ENCODE results near the gene SYCE3.
"Not testable (repeated sequence)": the region's sequence is repeated elsewhere in the genome, so short reads cannot be mapped to it uniquely, and the experiment has no call there.

The SYCE3 gene

GRCh38 chr22:50523458-50523805, 39.3 kb downstream of the SYCE3 start:
- DNase-seq (ENCODE audit: insufficient read length, low spot score) (no peak), FAIRE-seq (no peak)
- no peak for TF ChIP-seq POLR2A (IDR thresholded peaks at IDR 0.05; ENCODE audit: low read depth, low read length)

GRCh38 chr22:50522806-50523438, 39.8 kb downstream of the SYCE3 start:
- TF ChIP-seq POLR2A (IDR thresholded peaks at IDR 0.05; ENCODE audit: low read depth, low read length): no peak
- FAIRE-seq (no peak), DNase-seq (ENCODE audit: insufficient read length, low spot score) (no peak)

GRCh38 chr22:50522208-50522805, 40.4 kb downstream of the SYCE3 start:
- FAIRE-seq (no peak), DNase-seq (ENCODE audit: insufficient read length, low spot score) (no peak)
- TF ChIP-seq POLR2A (IDR thresholded peaks at IDR 0.05; ENCODE audit: low read depth, low read length): no peak

GRCh38 chr22:50521710-50522109, 41.0 kb downstream of the SYCE3 start:
- TF ChIP-seq POLR2A (IDR thresholded peaks at IDR 0.05; ENCODE audit: low read depth, low read length): no peak
- DNase-seq (ENCODE audit: insufficient read length, low spot score): no peak
- FAIRE-seq: no peak

GRCh38 chr22:50520826-50521453, 41.8 kb downstream of the SYCE3 start:
- no peak for TF ChIP-seq POLR2A (IDR thresholded peaks at IDR 0.05; ENCODE audit: low read depth, low read length)
- FAIRE-seq: no peak

GRCh38 chr22:50520184-50520583, 42.5 kb downstream of the SYCE3 start:
- not testable (repeated sequence) for FAIRE-seq; DNase-seq (ENCODE audit: insufficient read length, low spot score)

More at GRCh38 chr22:50520826-50521453, 41.8 kb downstream of the SYCE3 start:
- DNase-seq (ENCODE audit: insufficient read length, low spot score): no peak

- DNase-seq (ENCODE audit: insufficient read length, low spot score) (no peak), FAIRE-seq (no peak)
- TF ChIP-seq POLR2A (IDR thresholded peaks at IDR 0.05; ENCODE audit: low read depth, low read length): no peak
Measured at GRCh38 chr22:50519151-50519550, 43.6 kb downstream of the SYCE3 start.

GRCh38 chr22:50518606-50519005, 44.1 kb downstream of the SYCE3 start:
- no peak for DNase-seq (ENCODE audit: insufficient read length, low spot score)
- no peak for FAIRE-seq
- TF ChIP-seq POLR2A (IDR thresholded peaks at IDR 0.05; ENCODE audit: low read depth, low read length): no peak

- no peak for TF ChIP-seq POLR2A (IDR thresholded peaks at IDR 0.05; ENCODE audit: low read depth, low read length)
- DNase-seq (ENCODE audit: insufficient read length, low spot score) (no peak), FAIRE-seq (no peak)
Measured at GRCh38 chr22:50517495-50518260, 45.0 kb downstream of the SYCE3 start.

- DNase-seq (ENCODE audit: insufficient read length, low spot score): no peak
- no peak for FAIRE-seq
- no peak for TF ChIP-seq POLR2A (IDR thresholded peaks at IDR 0.05; ENCODE audit: low read depth, low read length)
Measured at GRCh38 chr22:50516891-50517290, 45.8 kb downstream of the SYCE3 start.

GRCh38 chr22:50516068-50516467, 46.7 kb downstream of the SYCE3 start:
- TF ChIP-seq POLR2A (IDR thresholded peaks at IDR 0.05; ENCODE audit: low read depth, low read length): no peak
- FAIRE-seq: no peak
- no peak for DNase-seq (ENCODE audit: insufficient read length, low spot score)

GRCh38 chr22:50513175-50513574, 49.5 kb downstream of the SYCE3 start:
- no peak for DNase-seq (ENCODE audit: insufficient read length, low spot score)
- TF ChIP-seq POLR2A (IDR thresholded peaks at IDR 0.05; ENCODE audit: low read depth, low read length): no peak
- FAIRE-seq: no peak

- no peak for TF ChIP-seq POLR2A (IDR thresholded peaks at IDR 0.05; ENCODE audit: low read depth, low read length)
- no peak for FAIRE-seq
- no peak for DNase-seq (ENCODE audit: insufficient read length, low spot score)
Measured at GRCh38 chr22:50508897-50509296, 53.8 kb downstream of the SYCE3 start.

Measured in H54 (cell line).